22Rv1 (cell line): Measurements from ENCODE around the gene CHD9.

Source experiments
- ZFX ChIP-seq: fragments of 450-650 bp; IDR thresholded peaks from 2 replicates; pipeline ENCODE4 v1.6.1; 2017; ENCODE audit warnings: antibody characterized with exemption, borderline replicate concordance
- TF ChIP-seq, protein P1 (sequence below): fragments of 450-650 bp; IDR thresholded peaks from 2 replicates; pipeline ENCODE4 v1.5.1; 2017; ENCODE audit warnings: mild to moderate bottlenecking

DNA sequence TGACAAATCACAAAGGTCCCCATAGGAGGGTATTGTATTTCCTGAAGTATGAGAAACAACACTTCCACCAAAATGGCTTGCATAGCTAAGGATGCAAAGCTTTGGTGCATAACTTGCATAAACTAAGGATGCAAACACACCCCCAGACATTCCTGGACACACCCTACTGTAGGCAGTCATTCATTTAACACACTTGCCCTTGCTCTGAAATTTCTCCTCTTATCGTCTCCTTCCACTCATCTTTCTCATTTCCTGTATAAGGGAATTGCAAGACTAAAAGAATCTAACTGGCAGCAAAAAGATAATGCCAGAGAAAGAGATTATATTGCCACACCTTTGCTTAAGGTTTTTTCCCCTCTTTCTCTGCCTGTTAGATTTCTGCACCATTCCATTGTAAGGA, 28.3 kb downstream of the CHD9 start:
- TF ChIP-seq, protein P1, sequence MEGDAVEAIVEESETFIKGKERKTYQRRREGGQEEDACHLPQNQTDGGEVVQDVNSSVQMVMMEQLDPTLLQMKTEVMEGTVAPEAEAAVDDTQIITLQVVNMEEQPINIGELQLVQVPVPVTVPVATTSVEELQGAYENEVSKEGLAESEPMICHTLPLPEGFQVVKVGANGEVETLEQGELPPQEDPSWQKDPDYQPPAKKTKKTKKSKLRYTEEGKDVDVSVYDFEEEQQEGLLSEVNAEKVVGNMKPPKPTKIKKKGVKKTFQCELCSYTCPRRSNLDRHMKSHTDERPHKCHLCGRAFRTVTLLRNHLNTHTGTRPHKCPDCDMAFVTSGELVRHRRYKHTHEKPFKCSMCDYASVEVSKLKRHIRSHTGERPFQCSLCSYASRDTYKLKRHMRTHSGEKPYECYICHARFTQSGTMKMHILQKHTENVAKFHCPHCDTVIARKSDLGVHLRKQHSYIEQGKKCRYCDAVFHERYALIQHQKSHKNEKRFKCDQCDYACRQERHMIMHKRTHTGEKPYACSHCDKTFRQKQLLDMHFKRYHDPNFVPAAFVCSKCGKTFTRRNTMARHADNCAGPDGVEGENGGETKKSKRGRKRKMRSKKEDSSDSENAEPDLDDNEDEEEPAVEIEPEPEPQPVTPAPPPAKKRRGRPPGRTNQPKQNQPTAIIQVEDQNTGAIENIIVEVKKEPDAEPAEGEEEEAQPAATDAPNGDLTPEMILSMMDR: no peak
- no peak for TF ChIP-seq ZFX
